Gastrocnemius medialis (tissue), 4 donors: ENCODE data around the gene ACTR3.
"Not testable (repeated sequence)": the region's sequence is repeated elsewhere in the genome, so short reads cannot be mapped to it uniquely, and the experiment has no call there.

ENCODE experiments used
- POLR2A ChIP-seq, 2 donors: fragments of 450-650 bp; IDR thresholded peaks; one replicate each; pipeline ENCODE4 v1.6.1; 2017; ENCODE audit warnings: antibody characterized with exemption in 2 of 2, mild to moderate bottlenecking in 2 of 2, moderate library complexity in 2 of 2
- TF ChIP-seq, protein P1 (sequence below), 5 experiments: fragments of 450-650 bp in 3 of 5; fragments of 200-600 bp in 2 of 5; sonication (generic) in 2 of 5; IDR thresholded peaks in 4 of 5; conservative IDR thresholded peaks in 1 of 5; 1 replicate in 4 of 5; 2 replicates in 1 of 5; pipeline ENCODE4 v1.5.1; 2016 to 2019; ENCODE audit warnings: antibody characterized with exemption in 5 of 5, mild to moderate bottlenecking in 3 of 5, moderate library complexity in 3 of 5

DNA sequence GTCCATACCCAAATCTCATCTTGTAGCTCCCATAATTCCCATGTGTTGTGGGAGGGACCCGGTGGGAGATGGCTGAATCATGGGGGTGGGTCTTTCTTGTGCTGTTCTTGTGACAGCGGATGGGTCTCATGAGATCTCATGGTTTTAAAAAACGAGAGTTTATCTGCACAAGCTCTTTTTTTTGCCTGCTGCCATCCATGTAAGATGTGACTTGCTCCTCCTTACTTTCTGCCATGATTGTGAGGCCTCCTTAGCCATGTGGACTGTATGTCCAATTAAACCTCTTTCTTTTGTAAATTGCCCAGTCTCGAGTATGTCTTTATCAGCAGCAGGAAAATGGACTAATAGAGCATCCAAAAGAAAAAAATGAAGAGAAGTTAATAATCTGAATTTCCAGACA is 44.1 kb upstream of the ACTR3 start:
- TF ChIP-seq, protein P1, sequence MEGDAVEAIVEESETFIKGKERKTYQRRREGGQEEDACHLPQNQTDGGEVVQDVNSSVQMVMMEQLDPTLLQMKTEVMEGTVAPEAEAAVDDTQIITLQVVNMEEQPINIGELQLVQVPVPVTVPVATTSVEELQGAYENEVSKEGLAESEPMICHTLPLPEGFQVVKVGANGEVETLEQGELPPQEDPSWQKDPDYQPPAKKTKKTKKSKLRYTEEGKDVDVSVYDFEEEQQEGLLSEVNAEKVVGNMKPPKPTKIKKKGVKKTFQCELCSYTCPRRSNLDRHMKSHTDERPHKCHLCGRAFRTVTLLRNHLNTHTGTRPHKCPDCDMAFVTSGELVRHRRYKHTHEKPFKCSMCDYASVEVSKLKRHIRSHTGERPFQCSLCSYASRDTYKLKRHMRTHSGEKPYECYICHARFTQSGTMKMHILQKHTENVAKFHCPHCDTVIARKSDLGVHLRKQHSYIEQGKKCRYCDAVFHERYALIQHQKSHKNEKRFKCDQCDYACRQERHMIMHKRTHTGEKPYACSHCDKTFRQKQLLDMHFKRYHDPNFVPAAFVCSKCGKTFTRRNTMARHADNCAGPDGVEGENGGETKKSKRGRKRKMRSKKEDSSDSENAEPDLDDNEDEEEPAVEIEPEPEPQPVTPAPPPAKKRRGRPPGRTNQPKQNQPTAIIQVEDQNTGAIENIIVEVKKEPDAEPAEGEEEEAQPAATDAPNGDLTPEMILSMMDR (IDR thresholded peaks at IDR 0.05 in 4 of 5, conservative IDR thresholded peaks at IDR 0.05 in 1 of 5) = not testable (repeated sequence)
- not testable (repeated sequence) for TF ChIP-seq POLR2A (IDR thresholded peaks at IDR 0.05)
